Measurements from ENCODE around the gene ARFRP1. TPM values are rescaled to one million over a fixed set of nuclear protein-coding genes. Genes with fewer than 3 reads are reported as not detected.

The ARFRP1 gene
- total and polyA plus RNA-seq, 2 experiments from 2014 or later, result 16.7 to 24.6 TPM

DNA sequence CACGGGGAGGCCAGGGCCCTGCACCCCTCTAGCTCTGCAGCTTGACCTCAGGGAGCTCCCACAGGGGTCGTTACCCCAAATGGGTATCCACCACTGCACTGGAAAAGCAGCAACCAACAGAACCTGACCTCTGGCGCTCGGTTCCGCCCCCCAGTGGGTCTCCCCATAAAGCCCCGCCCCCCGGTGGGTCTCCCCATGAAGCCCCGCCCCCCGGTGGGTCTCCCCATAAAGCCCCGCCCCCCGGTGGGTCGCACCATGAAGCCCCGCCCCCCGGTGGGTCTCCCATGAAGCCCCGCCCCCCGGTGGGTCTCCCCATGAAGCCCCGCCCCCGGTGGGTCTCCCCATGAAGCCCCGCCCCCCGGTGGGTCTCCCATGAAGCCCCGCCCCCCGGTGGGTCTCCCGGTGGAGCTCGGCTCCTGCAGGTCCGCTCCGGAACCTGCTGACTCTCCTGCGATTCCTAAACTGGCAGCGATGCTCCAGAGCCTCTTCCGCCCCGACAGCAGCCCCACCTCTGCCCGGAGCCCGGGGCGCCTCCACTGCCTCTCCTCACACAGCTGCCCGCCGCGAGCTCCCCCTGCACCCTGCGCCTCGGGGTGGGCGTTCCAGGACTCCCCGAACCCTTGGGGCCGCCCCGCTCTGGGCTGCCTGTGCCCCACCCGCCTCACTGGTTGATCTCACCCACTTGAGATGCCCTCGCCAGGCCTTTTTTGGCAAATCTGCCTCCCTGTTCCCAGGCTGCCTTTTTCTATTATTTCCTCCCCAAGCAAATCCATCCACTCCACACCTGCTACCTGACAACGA lies 43.9 kb upstream of the ARFRP1 start:
- Histone ChIP-seq H3K27ac (ENCODE audit: low read depth) (peak overlapping the region; percentile 59; the same call in 1 of the 2 replicates), H3K4me3 (no peak overlapping the region), H3K4me2 (peak overlapping the region; percentile 64), H3K79me2 (replicated peaks; ENCODE audit: insufficient read depth) (no peaks in the 10 kb centered on the region), H3K4me1 (ENCODE audit: insufficient read depth) (peaks cover 4% of the 10 kb centered on the region; the same call in 1 of the 2 replicates), H3K9me2 (ENCODE audit: insufficient read depth) (no peaks in the 10 kb centered on the region), H3K27me3 (ENCODE audit: insufficient read depth) (no peaks in the 10 kb centered on the region), H3K36me3 (ENCODE audit: insufficient read depth) (no peaks in the 10 kb centered on the region), H4K20me1 (replicated peaks; ENCODE audit: insufficient read depth) (no peaks in the 10 kb centered on the region), H2AFZ (no peak overlapping the region), H3F3A (replicated peaks; ENCODE audit: low read depth) (peaks cover 19% of the 10 kb centered on the region)
- H3K9me3 Mint-ChIP-seq, result no peaks in the 10 kb centered on the region
- no peaks in the 10 kb centered on the region; the same call in 2 of the 3 replicates for H3K36me3 Mint-ChIP-seq (ENCODE audit: low read depth)
- DNase-seq (ENCODE audit: low spot score) (peak; percentile 61), ATAC-seq (peak; percentile 28)
- peaks cover 13% of the 10 kb centered on the region for H3K4me1 Mint-ChIP-seq
- H3K4me3 Mint-ChIP-seq, result no peak overlapping the region
- no peak for TF ChIP-seq EZH2 (IDR thresholded peaks at IDR 0.05; ENCODE audit: low read depth, unreplicated experiment)
- TF ChIP-seq, protein P1, sequence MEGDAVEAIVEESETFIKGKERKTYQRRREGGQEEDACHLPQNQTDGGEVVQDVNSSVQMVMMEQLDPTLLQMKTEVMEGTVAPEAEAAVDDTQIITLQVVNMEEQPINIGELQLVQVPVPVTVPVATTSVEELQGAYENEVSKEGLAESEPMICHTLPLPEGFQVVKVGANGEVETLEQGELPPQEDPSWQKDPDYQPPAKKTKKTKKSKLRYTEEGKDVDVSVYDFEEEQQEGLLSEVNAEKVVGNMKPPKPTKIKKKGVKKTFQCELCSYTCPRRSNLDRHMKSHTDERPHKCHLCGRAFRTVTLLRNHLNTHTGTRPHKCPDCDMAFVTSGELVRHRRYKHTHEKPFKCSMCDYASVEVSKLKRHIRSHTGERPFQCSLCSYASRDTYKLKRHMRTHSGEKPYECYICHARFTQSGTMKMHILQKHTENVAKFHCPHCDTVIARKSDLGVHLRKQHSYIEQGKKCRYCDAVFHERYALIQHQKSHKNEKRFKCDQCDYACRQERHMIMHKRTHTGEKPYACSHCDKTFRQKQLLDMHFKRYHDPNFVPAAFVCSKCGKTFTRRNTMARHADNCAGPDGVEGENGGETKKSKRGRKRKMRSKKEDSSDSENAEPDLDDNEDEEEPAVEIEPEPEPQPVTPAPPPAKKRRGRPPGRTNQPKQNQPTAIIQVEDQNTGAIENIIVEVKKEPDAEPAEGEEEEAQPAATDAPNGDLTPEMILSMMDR (conservative IDR thresholded peaks at IDR 0.05; ENCODE audit: low read depth in 2 of 2), result no peak
- TF ChIP-seq ETS1 (IDR thresholded peaks at IDR 0.05), result no peak
- TF ChIP-seq JUNB (IDR thresholded peaks at IDR 0.05; ENCODE audit: unreplicated experiment), result no peak
- no peak for TF ChIP-seq POLR2AphosphoS5 (IDR thresholded peaks at IDR 0.05; ENCODE audit: low read depth)
- TF ChIP-seq ZNF462 (CRISPR knock-in tag; IDR thresholded peaks at IDR 0.05), result no peak
- no peak for TF ChIP-seq ZNF331 (CRISPR knock-in tag; IDR thresholded peaks at IDR 0.05; ENCODE audit: low read depth)
- TF ChIP-seq CREB1 (CRISPR knock-in tag; IDR thresholded peaks at IDR 0.05; ENCODE audit: low read depth), result no peak
- TF ChIP-seq, protein P2, sequence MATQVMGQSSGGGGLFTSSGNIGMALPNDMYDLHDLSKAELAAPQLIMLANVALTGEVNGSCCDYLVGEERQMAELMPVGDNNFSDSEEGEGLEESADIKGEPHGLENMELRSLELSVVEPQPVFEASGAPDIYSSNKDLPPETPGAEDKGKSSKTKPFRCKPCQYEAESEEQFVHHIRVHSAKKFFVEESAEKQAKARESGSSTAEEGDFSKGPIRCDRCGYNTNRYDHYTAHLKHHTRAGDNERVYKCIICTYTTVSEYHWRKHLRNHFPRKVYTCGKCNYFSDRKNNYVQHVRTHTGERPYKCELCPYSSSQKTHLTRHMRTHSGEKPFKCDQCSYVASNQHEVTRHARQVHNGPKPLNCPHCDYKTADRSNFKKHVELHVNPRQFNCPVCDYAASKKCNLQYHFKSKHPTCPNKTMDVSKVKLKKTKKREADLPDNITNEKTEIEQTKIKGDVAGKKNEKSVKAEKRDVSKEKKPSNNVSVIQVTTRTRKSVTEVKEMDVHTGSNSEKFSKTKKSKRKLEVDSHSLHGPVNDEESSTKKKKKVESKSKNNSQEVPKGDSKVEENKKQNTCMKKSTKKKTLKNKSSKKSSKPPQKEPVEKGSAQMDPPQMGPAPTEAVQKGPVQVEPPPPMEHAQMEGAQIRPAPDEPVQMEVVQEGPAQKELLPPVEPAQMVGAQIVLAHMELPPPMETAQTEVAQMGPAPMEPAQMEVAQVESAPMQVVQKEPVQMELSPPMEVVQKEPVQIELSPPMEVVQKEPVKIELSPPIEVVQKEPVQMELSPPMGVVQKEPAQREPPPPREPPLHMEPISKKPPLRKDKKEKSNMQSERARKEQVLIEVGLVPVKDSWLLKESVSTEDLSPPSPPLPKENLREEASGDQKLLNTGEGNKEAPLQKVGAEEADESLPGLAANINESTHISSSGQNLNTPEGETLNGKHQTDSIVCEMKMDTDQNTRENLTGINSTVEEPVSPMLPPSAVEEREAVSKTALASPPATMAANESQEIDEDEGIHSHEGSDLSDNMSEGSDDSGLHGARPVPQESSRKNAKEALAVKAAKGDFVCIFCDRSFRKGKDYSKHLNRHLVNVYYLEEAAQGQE (IDR thresholded peaks at IDR 0.05; ENCODE audit: unreplicated experiment), result no peak
- no peak for TF ChIP-seq EZH2phosphoT487 (IDR thresholded peaks at IDR 0.05; ENCODE audit: unreplicated experiment)
- TF ChIP-seq NANOG (IDR thresholded peaks at IDR 0.05; ENCODE audit: borderline replicate concordance), result no peak
- no peak for TF ChIP-seq STAT1 (IDR thresholded peaks at IDR 0.05; ENCODE audit: unreplicated experiment)
- no peak for TF ChIP-seq ZNF114 (CRISPR knock-in tag; IDR thresholded peaks at IDR 0.05)
- peaks cover 5% of the 10 kb centered on the region for H3K27me3 Mint-ChIP-seq (ENCODE audit: insufficient read depth, low read depth, poor library complexity)
- H3K27ac Mint-ChIP-seq, result peak overlapping the region; percentile 44; the same call in 1 of the 2 replicates
